Measurements from ENCODE around the gene CASP7.

The CASP7 gene

DNA sequence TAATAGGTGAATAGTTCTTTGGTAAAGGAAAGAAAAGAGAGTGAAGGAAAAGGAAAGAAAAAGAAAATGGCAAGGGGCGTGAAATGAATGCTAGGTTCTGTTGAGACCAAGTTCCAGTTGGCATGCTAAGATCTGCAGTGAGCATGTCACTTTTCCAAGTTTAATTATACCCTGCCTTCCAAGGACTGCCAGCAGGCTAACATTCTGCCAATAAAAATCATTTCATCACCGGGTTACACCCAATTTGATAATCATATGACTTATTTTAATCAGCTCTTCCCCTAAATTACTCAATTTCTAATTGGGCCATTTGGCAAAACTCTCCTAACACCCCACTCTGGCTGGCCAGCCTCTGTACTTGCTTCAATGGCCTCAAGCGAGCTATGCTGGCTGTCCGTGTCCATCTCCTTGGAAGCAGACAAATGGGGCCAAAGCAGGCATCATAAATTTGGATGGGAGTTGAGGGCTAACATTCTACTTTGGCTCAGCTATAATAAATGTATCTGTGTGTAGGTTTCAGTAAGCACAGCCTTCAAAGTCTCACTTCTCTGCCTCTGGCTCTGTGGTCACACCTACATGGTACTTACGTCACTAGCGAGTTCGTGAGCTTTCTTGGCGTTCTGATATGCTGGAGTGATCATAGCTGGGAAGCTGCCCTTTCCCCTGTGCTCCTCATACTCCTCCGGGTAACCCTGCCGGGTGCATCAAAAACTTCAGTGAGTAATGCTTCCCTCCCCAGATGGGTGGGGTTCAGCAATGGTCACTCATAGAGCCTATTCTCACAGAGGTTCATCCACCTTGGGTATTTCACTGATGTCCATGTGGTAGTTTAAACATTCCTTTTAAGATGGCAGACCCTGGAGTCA, 33.1 kb upstream of the CASP7 start:
- Histone ChIP-seq H3K4me2 (ENCODE audit: low read depth, low read length, poor library complexity, severe bottlenecking) (no peak overlapping the region), H3K9me3 (ENCODE audit: insufficient read depth, low read length) (no peaks in the 10 kb centered on the region), H3F3A (ENCODE audit: insufficient read depth) (no peaks in the 10 kb centered on the region), H2AFZ (ENCODE audit: low read depth, low read length, severe bottlenecking) (no peak overlapping the region), H3K4me3 (ENCODE audit: insufficient read depth, low read length, poor library complexity, severe bottlenecking) (no peak overlapping the region), H4K20me1 (ENCODE audit: low read depth, low read length) (no peaks in the 10 kb centered on the region), H3K36me3 (ENCODE audit: low read length) (no peaks in the 10 kb centered on the region), H3K9ac (ENCODE audit: low read length) (no peak overlapping the region), H3K79me2 (ENCODE audit: insufficient read depth, low read length) (no peaks in the 10 kb centered on the region), H3K27me3 (ENCODE audit: low read length) (no peaks in the 10 kb centered on the region; the same call in 1 of the 2 replicates), H3K27ac (ENCODE audit: low read depth, low read length) (no peak overlapping the region), H3K9me2 (replicated peaks; ENCODE audit: insufficient read depth, low read length) (no peaks in the 10 kb centered on the region)
- TF ChIP-seq EZH2phosphoT487 (conservative IDR thresholded peaks at IDR 0.05; ENCODE audit: low read length), result no peak
- TF ChIP-seq, protein P1, sequence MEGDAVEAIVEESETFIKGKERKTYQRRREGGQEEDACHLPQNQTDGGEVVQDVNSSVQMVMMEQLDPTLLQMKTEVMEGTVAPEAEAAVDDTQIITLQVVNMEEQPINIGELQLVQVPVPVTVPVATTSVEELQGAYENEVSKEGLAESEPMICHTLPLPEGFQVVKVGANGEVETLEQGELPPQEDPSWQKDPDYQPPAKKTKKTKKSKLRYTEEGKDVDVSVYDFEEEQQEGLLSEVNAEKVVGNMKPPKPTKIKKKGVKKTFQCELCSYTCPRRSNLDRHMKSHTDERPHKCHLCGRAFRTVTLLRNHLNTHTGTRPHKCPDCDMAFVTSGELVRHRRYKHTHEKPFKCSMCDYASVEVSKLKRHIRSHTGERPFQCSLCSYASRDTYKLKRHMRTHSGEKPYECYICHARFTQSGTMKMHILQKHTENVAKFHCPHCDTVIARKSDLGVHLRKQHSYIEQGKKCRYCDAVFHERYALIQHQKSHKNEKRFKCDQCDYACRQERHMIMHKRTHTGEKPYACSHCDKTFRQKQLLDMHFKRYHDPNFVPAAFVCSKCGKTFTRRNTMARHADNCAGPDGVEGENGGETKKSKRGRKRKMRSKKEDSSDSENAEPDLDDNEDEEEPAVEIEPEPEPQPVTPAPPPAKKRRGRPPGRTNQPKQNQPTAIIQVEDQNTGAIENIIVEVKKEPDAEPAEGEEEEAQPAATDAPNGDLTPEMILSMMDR (IDR thresholded peaks at IDR 0.05; ENCODE audit: insufficient read depth, low read length, poor library complexity, severe bottlenecking), result no peak

DNA sequence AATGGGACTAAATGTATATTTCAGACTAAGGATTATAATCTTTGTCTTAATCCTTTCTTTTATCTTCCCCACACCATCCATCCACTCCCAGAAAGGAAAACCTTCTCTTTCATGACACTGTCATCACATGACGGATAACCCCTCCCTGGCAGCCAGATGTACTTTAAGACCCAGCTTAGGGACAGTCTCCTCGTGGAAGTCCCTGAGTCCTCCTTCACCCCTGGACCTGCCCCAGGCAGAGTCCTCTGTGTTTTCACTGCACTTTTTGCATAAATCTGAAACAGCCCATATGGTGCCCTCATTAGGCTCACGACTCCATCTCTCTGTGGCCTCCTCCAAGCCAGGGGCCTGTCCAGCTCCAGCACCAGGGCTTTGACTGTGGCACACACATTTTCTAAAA, 31.9 kb upstream of the CASP7 start:
- no peaks in the 10 kb centered on the region for H3K9me2 ChIP-seq (replicated peaks; ENCODE audit: insufficient read depth, low read length)
- no peaks in the 10 kb centered on the region for H3K9me3 ChIP-seq (ENCODE audit: insufficient read depth, low read length)
- H3K27me3 ChIP-seq (ENCODE audit: low read length), result no peaks in the 10 kb centered on the region; the same call in 1 of the 2 replicates
- no peak overlapping the region for H2AFZ ChIP-seq (ENCODE audit: low read depth, low read length, severe bottlenecking)
- no peaks in the 10 kb centered on the region for H3K79me2 ChIP-seq (ENCODE audit: insufficient read depth, low read length)
- no peaks in the 10 kb centered on the region for H3K36me3 ChIP-seq (ENCODE audit: low read length)
- H3K4me2 ChIP-seq (ENCODE audit: low read depth, low read length, poor library complexity, severe bottlenecking), result no peak overlapping the region
- TF ChIP-seq, protein P1 (IDR thresholded peaks at IDR 0.05; ENCODE audit: insufficient read depth, low read length, poor library complexity, severe bottlenecking), result no peak
- TF ChIP-seq EZH2phosphoT487 (conservative IDR thresholded peaks at IDR 0.05; ENCODE audit: low read length), result no peak
- H3F3A ChIP-seq (ENCODE audit: insufficient read depth), result no peaks in the 10 kb centered on the region
- H3K27ac ChIP-seq (ENCODE audit: low read depth, low read length), result no peak overlapping the region
- no peak overlapping the region for H3K4me3 ChIP-seq (ENCODE audit: insufficient read depth, low read length, poor library complexity, severe bottlenecking)
- H4K20me1 ChIP-seq (ENCODE audit: low read depth, low read length), result no peaks in the 10 kb centered on the region
- H3K9ac ChIP-seq (ENCODE audit: low read length), result no peak overlapping the region

DNA sequence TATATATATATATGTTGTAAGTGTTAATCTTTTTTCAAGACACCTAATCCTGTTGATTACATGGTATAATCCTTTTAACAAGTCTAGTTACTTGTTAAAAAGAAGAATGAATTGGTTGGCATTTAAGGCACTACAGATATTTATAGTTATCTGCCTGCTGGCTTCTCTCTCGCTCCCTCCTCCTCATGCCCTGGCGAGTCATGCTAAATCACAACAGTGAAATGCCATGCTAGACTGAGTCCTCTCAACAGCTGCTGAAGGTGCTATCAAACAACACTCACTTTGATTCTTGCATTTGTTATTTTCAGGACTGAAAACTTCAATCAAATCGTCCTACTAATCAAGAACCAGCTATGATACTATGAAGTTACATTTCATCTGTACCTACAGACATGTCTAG, 31.2 kb upstream of the CASP7 start:
- Histone ChIP-seq H2AFZ (ENCODE audit: low read depth, low read length, severe bottlenecking) (no peak overlapping the region), H3K79me2 (ENCODE audit: insufficient read depth, low read length) (no peaks in the 10 kb centered on the region), H3K27ac (ENCODE audit: low read depth, low read length) (no peak overlapping the region), H3K9me3 (ENCODE audit: insufficient read depth, low read length) (no peaks in the 10 kb centered on the region), H3K9ac (ENCODE audit: low read length) (no peak overlapping the region), H3K27me3 (ENCODE audit: low read length) (no peaks in the 10 kb centered on the region), H4K20me1 (ENCODE audit: low read depth, low read length) (no peaks in the 10 kb centered on the region), H3K36me3 (ENCODE audit: low read length) (no peaks in the 10 kb centered on the region), H3K4me2 (ENCODE audit: low read depth, low read length, poor library complexity, severe bottlenecking) (no peak overlapping the region), H3K9me2 (replicated peaks; ENCODE audit: insufficient read depth, low read length) (no peaks in the 10 kb centered on the region), H3F3A (ENCODE audit: insufficient read depth) (no peaks in the 10 kb centered on the region), H3K4me3 (ENCODE audit: insufficient read depth, low read length, poor library complexity, severe bottlenecking) (no peak overlapping the region)
- TF ChIP-seq, protein P1 (IDR thresholded peaks at IDR 0.05; ENCODE audit: insufficient read depth, low read length, poor library complexity, severe bottlenecking), result no peak
- no peak for TF ChIP-seq EZH2phosphoT487 (conservative IDR thresholded peaks at IDR 0.05; ENCODE audit: low read length)

Data from SU-DHL-6 (cell line).